SHP77 (cell line): ENCODE data around the gene UGT2B28.
"Not testable (repeated sequence)": the region's sequence is repeated elsewhere in the genome, so short reads cannot be mapped to it uniquely, and the experiment has no call there.

Experiments
- DNase-seq, 2 experiments: peaks; one replicate each; lab custom pipeline; 2025; lab: John Stamatoyannopoulos, UW

Gene UGT2B28

GRCh38 chr4:69280081-69280480 lies at the start of gene UGT2B28:
UGT2B28 (plus strand) TSS chr4:69280475; CDS start chr4:69280501, 26 bp downstream.
- DNase-seq = not testable (repeated sequence)

- DNase-seq = no peak
Observed at GRCh38 chr4:69239092-69239491, 41.2 kb upstream of the UGT2B28 start.

GRCh38 chr4:69239557-69240168 lies 40.6 kb upstream of the UGT2B28 start:
- DNase-seq = no peak

GRCh38 chr4:69240787-69241186 lies 39.5 kb upstream of the UGT2B28 start:
- DNase-seq = not testable (repeated sequence)

- not testable (repeated sequence) for DNase-seq
Observed at GRCh38 chr4:69241746-69242145, 38.5 kb upstream of the UGT2B28 start.

- DNase-seq = not testable (repeated sequence)
Observed at GRCh38 chr4:69242562-69243240, 37.6 kb upstream of the UGT2B28 start.

- DNase-seq = not testable (repeated sequence)
Observed at GRCh38 chr4:69250884-69251283, 29.4 kb upstream of the UGT2B28 start.

- DNase-seq = not testable (repeated sequence)
Observed at GRCh38 chr4:69253147-69253772, 27.0 kb upstream of the UGT2B28 start.

GRCh38 chr4:69268612-69269011 lies 11.7 kb upstream of the UGT2B28 start:
- DNase-seq = not testable (repeated sequence)

GRCh38 chr4:69296356-69296755 lies 16.1 kb downstream of the UGT2B28 start:
- DNase-seq = not testable (repeated sequence)

GRCh38 chr4:69308426-69309033 lies 28.3 kb downstream of the UGT2B28 start:
- DNase-seq = not testable (repeated sequence)

GRCh38 chr4:69309549-69310076 lies 29.3 kb downstream of the UGT2B28 start:
- DNase-seq = not testable (repeated sequence)

GRCh38 chr4:69310262-69310661 lies 30.0 kb downstream of the UGT2B28 start:
- DNase-seq = not testable (repeated sequence)

GRCh38 chr4:69317669-69318298 lies 37.5 kb downstream of the UGT2B28 start:
- not testable (repeated sequence) for DNase-seq

GRCh38 chr4:69321153-69321729 lies 41.0 kb downstream of the UGT2B28 start:
- peak in 1 of 2 experiments; percentile 64 for DNase-seq

GRCh38 chr4:69322055-69322454 lies 41.8 kb downstream of the UGT2B28 start:
- no peak for DNase-seq

GRCh38 chr4:69323284-69323683 lies 43.0 kb downstream of the UGT2B28 start:
- DNase-seq = no peak

- DNase-seq = no peak
Observed at GRCh38 chr4:69330345-69331047, 50.2 kb downstream of the UGT2B28 start.

- DNase-seq = not testable (repeated sequence)
Observed at GRCh38 chr4:69331304-69331703, 51.0 kb downstream of the UGT2B28 start.

- not testable (repeated sequence) for DNase-seq
Observed at GRCh38 chr4:69335485-69335884, 55.2 kb downstream of the UGT2B28 start.

GRCh38 chr4:69343114-69343513 lies 62.8 kb downstream of the UGT2B28 start:
- not testable (repeated sequence) for DNase-seq
